Measurements from ENCODE around the gene PCDH12. TPM values are rescaled to one million over a fixed set of nuclear protein-coding genes. Genes with fewer than 3 reads are reported as not detected.

Gene PCDH12
- total and polyA plus RNA-seq, 10 of the 15 experiments (the other 5 are each of a cell fraction or from before 2014, with no cell fraction given), result 0.01 to 0.14 (median 0.06) TPM; not detected in 4

- TF ChIP-seq ATF3 (IDR thresholded peaks at IDR 0.05; ENCODE audit: borderline replicate concordance, extremely low read depth, low read depth, low read length), result no peak
- TF ChIP-seq GABPA (IDR thresholded peaks at IDR 0.05; ENCODE audit: low read depth), result peak; percentile 84
- TF ChIP-seq BCL3 (IDR thresholded peaks at IDR 0.05; ENCODE audit: borderline replicate concordance, insufficient read depth, low read depth, low read length, poor library complexity, severe bottlenecking), result no peak
- peak; percentile 43 for TF ChIP-seq CREM (IDR thresholded peaks at IDR 0.05; ENCODE audit: low read depth)
- TF ChIP-seq FOXM1 (IDR thresholded peaks at IDR 0.05; ENCODE audit: low read depth, low read length), result no peak
- no peak for TF ChIP-seq ASH2L (IDR thresholded peaks at IDR 0.05; ENCODE audit: borderline replicate concordance, low read depth)
- peak; percentile 91; the same call in 1 of the 2 replicates for TF ChIP-seq HDGF (IDR thresholded peaks at IDR 0.05)
- TF ChIP-seq EP300 (IDR thresholded peaks at IDR 0.05; ENCODE audit: borderline replicate concordance in 1 of 2, control insufficient read depth in 1 of 2, low read depth in 2 of 2, low read length in 2 of 2), result no peak
- no peak for TF ChIP-seq PAX8 (IDR thresholded peaks at IDR 0.05)
- TF ChIP-seq ZBTB4 (CRISPR knock-in tag; IDR thresholded peaks at IDR 0.05), result no peak
- no peak for TF ChIP-seq RAD21 (IDR thresholded peaks at IDR 0.05; ENCODE audit: insufficient read depth, low read depth, low read length)
- no peak for TF ChIP-seq MYB (IDR thresholded peaks at IDR 0.05; ENCODE audit: borderline replicate concordance, low read depth, low read length)
- TF ChIP-seq NR2C1 (IDR thresholded peaks at IDR 0.05), result peak; percentile 7; the same call in 1 of the 2 replicates
- no peak for TF ChIP-seq SREBF1 (IDR thresholded peaks at IDR 0.05; ENCODE audit: low read length)
- TF ChIP-seq FOS (IDR thresholded peaks at IDR 0.05; ENCODE audit: borderline replicate concordance, extremely low read depth, insufficient read length), result no peak
- no peak for TF ChIP-seq HDAC2 (IDR thresholded peaks at IDR 0.05)
- TF ChIP-seq STAT1 (conservative IDR thresholded peaks at IDR 0.05), result no peak; the same call in 1 of the 2 replicates
- TF ChIP-seq FOXK2 (IDR thresholded peaks at IDR 0.05), result no peak
- peak; percentile 93; the same call in 1 of the 2 replicates for TF ChIP-seq SMAD5 (IDR thresholded peaks at IDR 0.05; ENCODE audit: low read depth)
- no peak for TF ChIP-seq ATF7 (IDR thresholded peaks at IDR 0.05; ENCODE audit: low read depth)
- TF ChIP-seq REST (IDR thresholded peaks at IDR 0.05; ENCODE audit: low read depth, low read length), result no peak; the same call in 1 of the 2 replicates
- no peak for TF ChIP-seq NFIC (IDR thresholded peaks at IDR 0.05; ENCODE audit: low read depth, low read length)
- TF ChIP-seq HCFC1 (IDR thresholded peaks at IDR 0.05; ENCODE audit: low read length), result peak; percentile 34; the same call in 1 of the 2 replicates
These were observed 11.1 kb upstream of the PCDH12 start, which contains the start of gene RNF14 (continued) for GRCh38 chr5:141968914-141969608.
